Stimulated activated CD4-positive, alpha-beta T cell treated with anti-CD3 and anti-CD28 coated beads, Interleukin-12 subunit alpha, Interleukin-12 subunit beta, amount 100 ng/mL, for 48 hours (primary cell): ENCODE data around the gene ZBTB43.

Experiments
- DNase-seq, 3 donors: peaks; one replicate each; pipeline ENCODE4 v3.0.0-alpha.2; 2020; ENCODE audit warnings: low read depth in 2 of 3, low spot score in 1 of 3

ZBTB43 gene

DNA sequence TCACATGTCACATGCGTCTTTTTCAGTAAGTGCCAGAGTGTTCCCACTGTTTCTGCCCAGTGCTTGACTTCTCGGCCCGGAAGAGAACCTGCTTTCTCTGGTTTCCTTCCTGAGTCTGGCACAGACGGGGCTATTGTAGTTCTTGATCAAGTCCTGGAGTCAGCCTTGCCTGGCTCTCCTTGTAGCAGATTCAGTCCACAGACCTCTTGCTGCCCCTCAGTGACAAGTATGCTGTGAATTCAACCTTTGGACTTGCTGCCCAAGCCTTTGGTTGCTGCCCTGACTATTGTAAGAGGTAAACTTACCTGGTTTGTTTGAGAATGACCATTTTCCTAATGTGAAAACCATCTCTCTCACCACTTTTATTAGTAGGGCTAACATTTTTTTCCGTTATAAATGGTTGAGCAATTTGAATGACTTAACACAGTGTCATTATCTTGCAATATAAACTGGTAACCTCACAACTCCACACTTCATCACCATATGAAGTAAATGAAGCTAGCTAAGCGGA lies 80.3 kb downstream of the ZBTB43 start:
- DNase-seq, result no peak

DNA sequence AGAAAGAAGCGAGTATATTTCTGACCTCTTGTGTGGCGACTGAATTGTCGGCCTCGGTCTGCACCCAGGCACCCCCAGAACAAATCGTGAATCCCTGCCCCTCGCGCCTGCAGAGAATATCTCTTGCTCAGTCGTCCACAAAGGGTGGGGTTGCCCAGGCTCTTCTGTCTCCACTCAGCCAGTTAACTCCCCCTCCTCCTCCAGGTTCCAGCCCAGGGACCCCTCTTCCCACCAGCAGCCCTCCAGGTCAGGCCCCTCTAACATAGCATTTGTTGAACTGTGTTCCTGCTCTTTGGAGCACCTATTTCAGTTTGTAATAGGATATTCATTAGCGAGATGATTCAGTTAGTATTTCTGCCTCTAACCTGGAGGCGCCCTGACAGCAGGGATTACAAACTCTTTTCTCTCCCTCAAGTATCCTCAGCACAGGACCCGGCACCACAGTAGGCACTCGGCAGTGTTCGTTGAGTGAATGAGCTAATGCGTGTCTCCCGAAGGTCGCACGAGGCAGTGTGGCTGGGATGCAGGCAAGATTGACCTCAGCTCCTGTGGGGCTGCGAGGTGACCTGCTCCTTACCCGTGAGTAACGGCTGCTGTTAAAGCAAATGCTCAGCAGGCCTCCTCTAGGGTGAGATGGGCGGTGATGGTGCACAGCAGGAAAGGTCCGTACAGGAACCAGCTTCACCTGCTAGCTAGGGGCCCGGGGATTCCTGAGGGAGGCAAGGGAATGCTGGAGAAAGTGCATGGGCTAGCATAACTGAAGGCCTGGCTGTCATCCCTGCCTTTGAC lies 81.4 kb downstream of the ZBTB43 start:
- DNase-seq, result no peak

DNA sequence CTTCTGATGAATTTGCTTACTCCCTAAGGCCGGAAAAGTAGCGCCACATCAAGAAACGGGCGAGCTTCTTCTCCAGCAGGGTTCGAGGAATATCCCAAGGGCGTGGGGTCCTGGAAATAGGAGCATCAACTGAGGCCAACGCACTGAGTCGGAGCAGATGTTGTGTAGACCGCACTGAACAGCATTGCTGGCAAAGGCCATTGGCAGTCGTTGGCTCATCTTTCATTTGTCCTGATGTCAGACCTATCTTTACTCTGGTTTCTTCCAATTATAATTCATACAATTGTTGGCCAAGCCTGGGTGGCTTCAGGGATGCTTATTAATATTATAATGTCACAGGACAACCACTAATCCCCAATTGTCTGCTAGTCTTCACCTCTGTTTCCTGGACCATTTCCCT lies 82.1 kb downstream of the ZBTB43 start:
- DNase-seq, result no peak
